Measurements from ENCODE around the gene CALR.

DNA sequence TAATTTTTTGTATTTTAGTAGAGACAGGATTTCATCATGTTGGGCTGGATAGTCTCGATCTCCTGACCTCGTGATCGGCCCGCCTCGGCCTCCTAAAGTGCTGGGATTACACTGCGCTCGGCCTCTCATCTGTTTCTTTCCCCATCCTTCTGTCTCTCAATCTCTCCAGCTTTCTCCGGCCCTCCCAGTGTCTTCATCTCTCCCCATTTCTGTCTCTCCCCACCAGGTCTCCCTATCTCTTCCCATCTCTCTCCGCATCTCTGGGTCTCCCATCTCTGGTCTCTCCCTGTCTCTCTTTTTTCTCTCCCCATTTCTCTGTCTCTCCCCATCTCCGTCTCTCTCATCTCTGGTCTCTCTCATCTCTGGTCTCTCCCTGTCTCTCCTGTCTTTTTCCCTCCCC lies 44.7 kb downstream of the CALR start:
- TF ChIP-seq, protein P1, sequence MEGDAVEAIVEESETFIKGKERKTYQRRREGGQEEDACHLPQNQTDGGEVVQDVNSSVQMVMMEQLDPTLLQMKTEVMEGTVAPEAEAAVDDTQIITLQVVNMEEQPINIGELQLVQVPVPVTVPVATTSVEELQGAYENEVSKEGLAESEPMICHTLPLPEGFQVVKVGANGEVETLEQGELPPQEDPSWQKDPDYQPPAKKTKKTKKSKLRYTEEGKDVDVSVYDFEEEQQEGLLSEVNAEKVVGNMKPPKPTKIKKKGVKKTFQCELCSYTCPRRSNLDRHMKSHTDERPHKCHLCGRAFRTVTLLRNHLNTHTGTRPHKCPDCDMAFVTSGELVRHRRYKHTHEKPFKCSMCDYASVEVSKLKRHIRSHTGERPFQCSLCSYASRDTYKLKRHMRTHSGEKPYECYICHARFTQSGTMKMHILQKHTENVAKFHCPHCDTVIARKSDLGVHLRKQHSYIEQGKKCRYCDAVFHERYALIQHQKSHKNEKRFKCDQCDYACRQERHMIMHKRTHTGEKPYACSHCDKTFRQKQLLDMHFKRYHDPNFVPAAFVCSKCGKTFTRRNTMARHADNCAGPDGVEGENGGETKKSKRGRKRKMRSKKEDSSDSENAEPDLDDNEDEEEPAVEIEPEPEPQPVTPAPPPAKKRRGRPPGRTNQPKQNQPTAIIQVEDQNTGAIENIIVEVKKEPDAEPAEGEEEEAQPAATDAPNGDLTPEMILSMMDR (conservative IDR thresholded peaks at IDR 0.05) = no peak
- TF ChIP-seq ZFX (IDR thresholded peaks at IDR 0.05) = no peak

Measured in C4-2B (cell line).